ENCODE data around the gene GRHL1.

The GRHL1 gene

DNA sequence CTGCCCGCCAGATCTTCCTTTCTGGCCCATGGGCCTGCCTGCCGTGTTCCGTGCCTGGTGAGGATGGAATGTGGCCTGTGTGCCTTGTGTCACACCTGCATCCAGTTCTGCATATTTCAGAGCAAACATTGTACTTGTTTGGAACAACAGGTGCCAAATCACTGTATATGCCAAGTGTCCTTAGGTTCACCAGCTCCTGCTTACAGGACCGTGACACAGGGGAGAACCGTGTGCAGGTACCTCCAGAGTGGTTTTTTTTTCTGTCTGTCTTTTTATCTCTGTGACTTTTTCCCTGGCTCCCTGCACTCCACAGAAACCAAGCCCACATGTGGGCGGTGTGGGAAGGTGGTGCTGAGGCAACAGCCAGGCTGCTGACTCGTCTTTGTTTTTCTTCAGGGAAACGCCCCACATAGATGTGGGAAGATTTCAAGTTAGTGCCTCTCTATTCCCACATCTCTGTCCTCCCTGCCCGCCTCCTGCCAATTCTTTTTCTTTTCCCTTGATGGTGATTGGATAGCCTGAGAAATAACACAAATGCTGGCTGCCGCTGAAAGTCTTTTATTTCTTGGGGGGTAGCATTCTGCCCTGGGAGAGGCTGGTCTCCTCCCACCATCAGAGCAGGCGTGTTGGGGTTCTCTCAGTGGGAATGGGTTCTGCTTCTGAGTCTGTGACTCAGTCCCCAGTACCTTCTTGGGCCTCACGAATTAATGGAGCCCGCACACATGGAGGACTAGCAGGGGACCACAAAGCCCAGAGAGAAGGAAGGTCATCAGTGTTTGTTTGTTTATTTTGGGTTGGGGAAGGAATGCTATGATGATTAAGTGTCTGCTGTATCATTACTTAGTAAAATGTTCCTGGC lies 21.4 kb downstream of the GRHL1 start:
- no peaks in the 10 kb centered on the region for H3F3A ChIP-seq (ENCODE audit: insufficient read depth, low read length)

DNA sequence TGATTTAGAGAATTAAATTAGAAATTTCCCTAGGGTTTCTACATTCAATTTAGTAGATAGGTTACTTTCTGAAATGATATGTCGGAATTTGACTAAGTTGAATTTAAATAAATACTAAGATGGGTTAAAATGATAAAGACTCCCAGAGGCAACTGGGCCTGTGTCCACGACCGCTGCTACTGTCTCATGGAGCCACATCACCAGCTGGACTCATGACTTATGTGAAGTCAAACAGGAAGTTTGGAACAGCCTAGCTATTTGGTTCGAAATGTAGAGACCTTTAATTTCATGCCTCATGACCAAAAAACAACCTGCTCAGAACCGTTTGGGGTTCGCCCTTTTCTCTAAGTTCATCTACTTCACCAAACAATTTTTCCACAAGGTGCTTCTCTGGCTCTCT lies 22.2 kb downstream of the GRHL1 start:
- H2AFZ ChIP-seq (ENCODE audit: low read length): no peak overlapping the region
- H3K79me2 ChIP-seq (ENCODE audit: low read length): no peaks in the 10 kb centered on the region
- no peaks in the 10 kb centered on the region for H3F3A ChIP-seq (ENCODE audit: insufficient read depth, low read length)
- H3K36me3 ChIP-seq (replicated peaks; ENCODE audit: insufficient read depth, low read length): no peaks in the 10 kb centered on the region
- no peaks in the 10 kb centered on the region for H4K20me1 ChIP-seq (ENCODE audit: insufficient read depth, low read length)
- H3K9ac ChIP-seq (ENCODE audit: low read length): no peak overlapping the region
- H3K27ac ChIP-seq (ENCODE audit: low read length): no peak overlapping the region
- no peaks in the 10 kb centered on the region for H3K4me1 ChIP-seq (ENCODE audit: low read length)
- H3K4me3 ChIP-seq (ENCODE audit: low read length): no peak overlapping the region
- TF ChIP-seq, protein P1, sequence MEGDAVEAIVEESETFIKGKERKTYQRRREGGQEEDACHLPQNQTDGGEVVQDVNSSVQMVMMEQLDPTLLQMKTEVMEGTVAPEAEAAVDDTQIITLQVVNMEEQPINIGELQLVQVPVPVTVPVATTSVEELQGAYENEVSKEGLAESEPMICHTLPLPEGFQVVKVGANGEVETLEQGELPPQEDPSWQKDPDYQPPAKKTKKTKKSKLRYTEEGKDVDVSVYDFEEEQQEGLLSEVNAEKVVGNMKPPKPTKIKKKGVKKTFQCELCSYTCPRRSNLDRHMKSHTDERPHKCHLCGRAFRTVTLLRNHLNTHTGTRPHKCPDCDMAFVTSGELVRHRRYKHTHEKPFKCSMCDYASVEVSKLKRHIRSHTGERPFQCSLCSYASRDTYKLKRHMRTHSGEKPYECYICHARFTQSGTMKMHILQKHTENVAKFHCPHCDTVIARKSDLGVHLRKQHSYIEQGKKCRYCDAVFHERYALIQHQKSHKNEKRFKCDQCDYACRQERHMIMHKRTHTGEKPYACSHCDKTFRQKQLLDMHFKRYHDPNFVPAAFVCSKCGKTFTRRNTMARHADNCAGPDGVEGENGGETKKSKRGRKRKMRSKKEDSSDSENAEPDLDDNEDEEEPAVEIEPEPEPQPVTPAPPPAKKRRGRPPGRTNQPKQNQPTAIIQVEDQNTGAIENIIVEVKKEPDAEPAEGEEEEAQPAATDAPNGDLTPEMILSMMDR (IDR thresholded peaks at IDR 0.05; ENCODE audit: low read length): no peak
- TF ChIP-seq EZH2phosphoT487 (IDR thresholded peaks at IDR 0.05; ENCODE audit: low read length) (no peak), EZH2 (optimal IDR thresholded peaks at IDR 0.05; ENCODE audit: low read depth, low read length) (no peak)
- no peak for DNase-seq
- H3K9me3 ChIP-seq (replicated peaks; ENCODE audit: insufficient read depth, low read length): no peaks in the 10 kb centered on the region
- H3K9me2 ChIP-seq (replicated peaks; ENCODE audit: insufficient read depth, low read length): no peaks in the 10 kb centered on the region
- no peaks in the 10 kb centered on the region for H3K27me3 ChIP-seq (replicated peaks; ENCODE audit: insufficient read depth, low read length)
- no peak overlapping the region for H3K4me2 ChIP-seq (ENCODE audit: low read depth, low read length)

More for the DNA sequence above, 21.4 kb downstream of the GRHL1 start:
- Histone ChIP-seq H3K9me3 (replicated peaks; ENCODE audit: insufficient read depth, low read length) (no peaks in the 10 kb centered on the region), H3K79me2 (ENCODE audit: low read length) (no peaks in the 10 kb centered on the region), H2AFZ (ENCODE audit: low read length) (no peak overlapping the region), H3K4me2 (ENCODE audit: low read depth, low read length) (no peak overlapping the region), H3K27me3 (replicated peaks; ENCODE audit: insufficient read depth, low read length) (no peaks in the 10 kb centered on the region), H3K9ac (ENCODE audit: low read length) (no peak overlapping the region), H3K4me3 (ENCODE audit: low read length) (no peak overlapping the region), H4K20me1 (ENCODE audit: insufficient read depth, low read length) (no peaks in the 10 kb centered on the region), H3K36me3 (replicated peaks; ENCODE audit: insufficient read depth, low read length) (no peaks in the 10 kb centered on the region), H3K27ac (ENCODE audit: low read length) (no peak overlapping the region), H3K9me2 (replicated peaks; ENCODE audit: insufficient read depth, low read length) (no peaks in the 10 kb centered on the region), H3K4me1 (ENCODE audit: low read length) (peaks cover 2% of the 10 kb centered on the region; the same call in 1 of the 2 replicates)
- no peak for TF ChIP-seq EZH2phosphoT487 (IDR thresholded peaks at IDR 0.05; ENCODE audit: low read length)
- TF ChIP-seq, protein P1 (IDR thresholded peaks at IDR 0.05; ENCODE audit: low read length): no peak
- no peak for TF ChIP-seq EZH2 (optimal IDR thresholded peaks at IDR 0.05; ENCODE audit: low read depth, low read length)
- DNase-seq: no peak

DNA sequence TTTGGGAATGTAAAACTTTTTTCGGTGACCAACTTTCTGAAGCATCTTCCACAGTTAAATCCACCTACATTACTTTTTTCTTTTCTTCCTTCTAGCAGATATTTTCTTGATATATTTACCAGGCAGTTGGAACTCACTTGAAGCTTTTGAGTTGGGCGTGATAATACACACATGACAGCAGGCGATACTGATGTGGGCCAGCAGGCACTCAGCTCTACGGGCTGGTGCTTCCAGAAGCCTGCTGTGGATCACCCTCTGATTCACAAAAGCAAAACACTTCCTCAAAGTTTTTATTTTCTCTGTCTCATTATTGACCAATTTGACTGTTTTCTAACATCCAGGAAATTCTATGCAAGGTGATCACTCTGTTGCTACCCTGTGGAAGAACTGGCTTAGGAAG lies 22.9 kb downstream of the GRHL1 start:
- Histone ChIP-seq H3K27ac (ENCODE audit: low read length) (no peak overlapping the region), H3K4me1 (ENCODE audit: low read length) (no peaks in the 10 kb centered on the region), H3K36me3 (replicated peaks; ENCODE audit: insufficient read depth, low read length) (no peaks in the 10 kb centered on the region), H3K4me3 (ENCODE audit: low read length) (no peak overlapping the region), H3K9me2 (replicated peaks; ENCODE audit: insufficient read depth, low read length) (no peaks in the 10 kb centered on the region), H3K9me3 (replicated peaks; ENCODE audit: insufficient read depth, low read length) (no peaks in the 10 kb centered on the region), H3K79me2 (ENCODE audit: low read length) (no peaks in the 10 kb centered on the region), H3K4me2 (ENCODE audit: low read depth, low read length) (no peak overlapping the region), H3K9ac (ENCODE audit: low read length) (no peak overlapping the region), H2AFZ (ENCODE audit: low read length) (no peak overlapping the region), H3F3A (ENCODE audit: insufficient read depth, low read length) (no peaks in the 10 kb centered on the region), H3K27me3 (replicated peaks; ENCODE audit: insufficient read depth, low read length) (no peaks in the 10 kb centered on the region), H4K20me1 (ENCODE audit: insufficient read depth, low read length) (no peaks in the 10 kb centered on the region)
- TF ChIP-seq EZH2 (optimal IDR thresholded peaks at IDR 0.05; ENCODE audit: low read depth, low read length) (no peak), EZH2phosphoT487 (IDR thresholded peaks at IDR 0.05; ENCODE audit: low read length) (no peak)
- TF ChIP-seq, protein P1 (IDR thresholded peaks at IDR 0.05; ENCODE audit: low read length): no peak
- DNase-seq: no peak
